Measurements from ENCODE around the gene HRH3.

DNA sequence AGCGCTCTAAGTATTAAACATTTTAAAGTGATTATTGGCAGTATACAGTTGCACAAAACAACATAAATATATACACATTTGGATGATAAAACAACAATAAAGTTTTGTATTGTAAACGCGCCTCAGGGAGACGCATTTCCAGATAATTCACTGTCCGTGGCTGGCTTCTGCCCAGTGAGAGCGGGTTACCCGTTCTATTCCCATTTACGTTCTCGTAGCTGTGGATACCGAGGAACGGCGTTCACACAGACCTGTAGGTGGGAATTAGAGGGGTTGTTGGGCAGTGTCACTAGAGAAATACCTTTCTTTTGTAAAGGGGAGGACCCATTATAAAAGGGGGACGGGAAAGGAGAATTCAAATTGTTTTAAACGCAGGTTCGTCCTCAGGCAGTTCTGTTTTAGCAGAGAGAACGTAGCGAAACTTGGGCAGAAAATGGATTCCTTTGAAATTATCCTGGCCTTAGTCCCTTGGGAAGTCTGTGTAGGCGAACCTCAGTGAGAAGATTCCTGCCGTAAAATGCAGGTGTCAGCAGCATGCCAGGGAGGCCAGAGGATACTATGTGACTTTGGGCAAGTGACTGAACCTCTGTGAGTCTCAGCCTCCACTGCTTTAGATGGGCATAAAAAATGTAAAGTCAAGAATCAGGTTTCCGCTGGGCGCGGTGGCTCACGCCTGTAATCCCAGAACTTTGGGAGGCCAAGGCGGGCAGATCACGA, 36.5 kb downstream of the HRH3 start:
- no peak for TF ChIP-seq TAF1 (IDR thresholded peaks at IDR 0.05; ENCODE audit: low read depth)
- no peak for TF ChIP-seq RAD21 (conservative IDR thresholded peaks at IDR 0.05)
- TF ChIP-seq EZH2 (IDR thresholded peaks at IDR 0.05; ENCODE audit: borderline replicate concordance, insufficient read depth, low read length, poor library complexity, severe bottlenecking), result no peak
- TF ChIP-seq, protein P1, sequence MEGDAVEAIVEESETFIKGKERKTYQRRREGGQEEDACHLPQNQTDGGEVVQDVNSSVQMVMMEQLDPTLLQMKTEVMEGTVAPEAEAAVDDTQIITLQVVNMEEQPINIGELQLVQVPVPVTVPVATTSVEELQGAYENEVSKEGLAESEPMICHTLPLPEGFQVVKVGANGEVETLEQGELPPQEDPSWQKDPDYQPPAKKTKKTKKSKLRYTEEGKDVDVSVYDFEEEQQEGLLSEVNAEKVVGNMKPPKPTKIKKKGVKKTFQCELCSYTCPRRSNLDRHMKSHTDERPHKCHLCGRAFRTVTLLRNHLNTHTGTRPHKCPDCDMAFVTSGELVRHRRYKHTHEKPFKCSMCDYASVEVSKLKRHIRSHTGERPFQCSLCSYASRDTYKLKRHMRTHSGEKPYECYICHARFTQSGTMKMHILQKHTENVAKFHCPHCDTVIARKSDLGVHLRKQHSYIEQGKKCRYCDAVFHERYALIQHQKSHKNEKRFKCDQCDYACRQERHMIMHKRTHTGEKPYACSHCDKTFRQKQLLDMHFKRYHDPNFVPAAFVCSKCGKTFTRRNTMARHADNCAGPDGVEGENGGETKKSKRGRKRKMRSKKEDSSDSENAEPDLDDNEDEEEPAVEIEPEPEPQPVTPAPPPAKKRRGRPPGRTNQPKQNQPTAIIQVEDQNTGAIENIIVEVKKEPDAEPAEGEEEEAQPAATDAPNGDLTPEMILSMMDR (IDR thresholded peaks at IDR 0.05; ENCODE audit: poor library complexity, severe bottlenecking), result no peak
